DMS 273 (cell line): ENCODE measurements around the gene KIF14.
"Not testable (repeated sequence)": the region's sequence is repeated elsewhere in the genome, so short reads cannot be mapped to it uniquely, and the experiment has no call there.

Experiments used
- DNase-seq: peaks from one replicate; lab custom pipeline; 2025; ENCODE audit not compliant: unreplicated experiment; lab: John Stamatoyannopoulos, UW

The KIF14 gene

DNA sequence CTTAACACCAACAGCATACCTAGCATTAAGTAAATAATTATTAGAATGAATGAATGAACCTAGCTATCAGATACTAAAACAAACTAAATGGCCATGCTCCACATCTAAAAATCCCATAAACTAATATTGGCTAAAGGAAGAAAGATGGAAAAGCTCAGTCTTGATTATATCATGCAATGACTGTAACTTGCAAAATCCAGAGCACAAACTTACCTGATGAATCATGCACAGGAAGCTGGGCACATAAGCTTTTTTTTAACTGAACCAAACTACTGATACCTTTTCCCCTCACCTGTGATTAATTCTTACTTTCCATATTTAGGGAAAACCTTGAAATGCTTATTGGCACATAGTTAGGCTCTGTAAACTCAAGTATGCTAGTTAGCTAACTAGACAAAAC lies 70.2 kb downstream of the KIF14 start:
- DNase-seq, result no peak

DNA sequence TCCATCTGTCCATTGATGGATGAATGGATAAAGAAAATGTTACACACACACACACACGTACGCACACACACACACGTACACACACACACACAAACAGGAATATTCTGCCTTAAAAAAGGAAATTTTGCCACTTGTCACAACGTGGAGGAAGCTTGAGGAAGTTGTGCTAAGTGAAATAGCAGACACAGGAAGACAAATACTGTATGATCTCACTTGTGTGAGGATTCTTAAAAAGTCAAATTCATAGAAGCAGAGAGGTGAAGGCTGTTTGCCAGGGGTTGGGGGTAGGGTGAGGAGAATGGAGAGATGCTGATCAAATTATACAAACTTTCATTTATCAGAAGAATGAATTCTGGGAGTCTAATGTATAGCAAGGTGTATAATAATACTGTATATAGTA lies 73.2 kb downstream of the KIF14 start:
- DNase-seq, result no peak

DNA sequence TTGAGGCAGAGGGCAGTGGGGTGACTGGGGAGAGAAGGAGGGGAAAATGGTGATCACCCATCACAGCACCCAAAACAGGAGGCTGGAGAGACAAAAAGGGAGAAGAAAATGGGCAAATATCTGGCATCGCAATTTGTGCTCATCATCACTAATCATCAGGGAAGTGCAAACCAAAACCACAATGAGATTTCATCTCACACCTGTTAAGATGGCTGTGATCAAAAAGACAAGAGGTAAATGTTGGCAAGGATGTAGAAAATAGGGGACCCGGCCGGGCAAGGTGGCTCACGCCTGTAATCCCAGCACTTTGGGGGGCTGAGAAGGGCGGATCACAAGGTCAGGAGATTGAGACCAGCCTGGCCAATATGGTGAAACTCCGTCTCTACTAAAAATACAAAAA lies 74.0 kb downstream of the KIF14 start:
- no peak for DNase-seq

DNA sequence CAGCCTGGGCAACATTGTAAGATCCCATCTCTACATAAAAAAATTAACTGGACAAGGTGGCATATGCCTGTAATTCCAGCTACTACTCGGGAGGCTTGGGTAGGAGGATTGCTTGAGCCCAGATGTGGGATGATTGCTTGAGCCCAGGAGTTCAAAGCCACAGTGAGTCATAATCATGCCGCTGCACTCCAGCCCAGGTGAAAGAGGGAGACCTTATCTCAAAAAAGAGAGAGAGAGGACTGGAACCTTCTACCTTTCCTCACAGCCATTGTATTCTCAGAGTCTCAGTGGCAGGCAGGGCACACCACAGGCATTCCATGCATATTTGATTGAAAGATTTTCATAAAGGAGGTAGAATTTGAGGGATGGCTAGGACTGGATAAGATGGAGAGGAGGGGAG lies 78.4 kb downstream of the KIF14 start:
- DNase-seq, result no peak

DNA sequence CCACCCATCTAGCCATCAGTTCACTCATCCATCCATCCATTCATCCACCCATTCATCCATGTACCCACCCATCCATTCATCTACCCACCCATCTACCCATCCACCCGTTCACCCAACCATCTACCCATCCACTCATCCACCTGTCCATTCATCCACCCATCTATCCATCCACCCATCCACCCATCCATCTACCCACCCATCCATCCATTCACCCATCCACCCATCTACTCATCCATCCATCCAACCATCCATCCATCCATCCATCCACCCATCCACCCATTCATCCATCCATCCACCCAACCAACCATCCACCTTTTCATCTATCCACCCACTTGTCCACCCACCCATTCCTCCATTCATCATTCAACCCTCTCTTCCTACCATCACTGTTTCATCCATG lies 80.3 kb downstream of the KIF14 start:
- no peak for DNase-seq

DNA sequence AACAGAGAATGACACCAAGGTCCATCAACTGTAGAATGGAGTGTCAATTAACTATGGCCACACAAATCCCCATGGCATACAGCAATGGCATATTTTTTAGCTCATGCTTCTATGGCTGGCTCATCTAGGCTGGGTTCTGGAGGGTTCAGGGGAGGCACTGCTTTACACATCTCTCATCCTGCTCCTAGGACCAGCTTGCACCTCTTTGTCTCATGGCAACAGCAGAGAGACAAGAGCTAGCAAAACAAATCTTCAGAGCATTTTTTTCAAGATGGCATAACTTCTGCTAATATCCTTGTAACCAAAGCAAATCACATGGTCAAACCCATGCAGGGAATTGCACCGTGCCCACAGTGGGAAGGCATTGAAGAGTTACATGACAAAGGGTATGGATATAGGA lies 82.4 kb downstream of the KIF14 start:
- DNase-seq, result no peak

DNA sequence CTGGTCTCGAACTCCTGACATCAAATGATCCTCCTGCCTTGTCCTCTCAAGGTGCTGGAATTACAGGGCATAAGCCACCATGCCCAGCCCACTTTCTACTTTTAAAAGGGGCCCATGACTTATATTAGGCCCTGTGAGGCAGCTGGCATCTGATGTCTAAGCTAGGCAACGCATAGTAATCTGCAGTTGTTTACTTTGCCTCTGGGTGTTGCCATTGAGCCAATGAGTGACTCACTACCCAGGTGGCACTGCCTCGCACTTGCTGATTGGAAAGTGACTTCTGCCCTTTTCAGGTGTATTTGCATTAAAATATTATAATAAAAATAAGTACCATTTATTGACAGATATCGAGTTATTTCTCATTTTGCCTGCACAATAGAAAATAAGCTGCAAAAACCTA lies 84.9 kb downstream of the KIF14 start:
- peak; percentile 76 for DNase-seq

DNA sequence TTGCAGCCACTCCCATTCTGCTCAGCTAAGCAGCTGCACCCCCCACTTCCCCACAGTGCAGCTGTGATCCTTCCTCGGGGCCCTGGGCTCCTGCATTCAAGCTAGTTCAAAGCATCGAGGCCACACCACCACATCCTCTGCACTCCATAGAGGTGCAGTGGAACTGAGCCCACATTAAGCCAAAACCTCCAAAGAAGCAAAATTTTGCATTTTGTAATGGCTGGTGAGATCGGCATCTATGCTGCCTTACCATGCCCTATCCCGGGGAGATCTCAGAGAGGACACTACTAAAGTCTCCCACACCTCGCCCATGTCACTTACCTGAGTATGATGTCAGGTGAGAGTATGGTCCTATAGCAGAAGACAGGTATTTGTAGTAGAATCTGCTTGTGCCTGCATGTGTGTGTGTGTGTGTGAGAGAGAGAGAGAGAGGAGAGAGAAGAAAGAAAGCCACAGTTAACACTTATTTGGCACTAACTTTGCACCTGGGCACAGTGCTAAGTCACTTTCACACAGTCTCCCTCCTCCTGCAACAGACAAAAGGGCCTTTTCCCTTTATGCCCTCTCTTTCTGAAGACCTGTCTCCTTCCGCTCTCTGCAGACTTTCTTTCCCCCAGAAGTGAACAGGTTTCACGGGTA lies 89.8 kb downstream of the KIF14 start:
- no peak for DNase-seq

DNA sequence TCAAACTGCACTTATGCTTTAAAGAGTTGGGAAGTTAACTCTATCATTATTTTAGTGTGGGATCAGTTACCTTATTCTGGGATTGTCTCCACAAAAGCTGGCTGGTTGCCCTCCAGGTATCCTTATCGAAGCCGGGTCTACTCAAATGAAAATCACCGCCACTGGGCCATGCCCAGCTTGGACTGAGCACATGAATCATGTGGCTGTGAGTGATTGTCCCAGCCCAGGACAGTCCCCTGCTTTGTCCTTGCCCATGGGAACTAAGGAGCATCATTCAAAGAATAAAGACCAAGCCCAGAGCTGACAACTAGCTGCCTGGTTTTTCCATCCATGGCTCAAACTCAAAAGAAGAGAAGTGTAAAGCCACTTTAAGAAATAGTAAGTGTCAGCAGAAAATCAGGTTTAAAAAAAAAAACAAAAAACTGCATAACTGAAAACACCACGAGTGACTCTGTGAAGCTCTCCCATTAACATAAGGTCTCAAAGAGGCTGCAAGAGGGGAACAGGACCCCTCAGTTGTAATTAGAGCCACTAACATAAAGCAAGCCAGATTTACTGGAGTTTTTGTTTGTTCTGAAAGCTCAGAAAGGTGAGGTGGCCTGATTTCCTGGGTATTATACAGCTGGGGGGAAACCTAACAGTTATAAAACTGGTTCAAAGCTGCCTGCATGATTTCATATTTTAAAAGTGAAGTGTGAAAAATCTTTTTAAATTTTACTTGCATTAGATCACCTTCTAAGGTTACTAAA lies 91.5 kb downstream of the KIF14 start:
- no peak for DNase-seq

DNA sequence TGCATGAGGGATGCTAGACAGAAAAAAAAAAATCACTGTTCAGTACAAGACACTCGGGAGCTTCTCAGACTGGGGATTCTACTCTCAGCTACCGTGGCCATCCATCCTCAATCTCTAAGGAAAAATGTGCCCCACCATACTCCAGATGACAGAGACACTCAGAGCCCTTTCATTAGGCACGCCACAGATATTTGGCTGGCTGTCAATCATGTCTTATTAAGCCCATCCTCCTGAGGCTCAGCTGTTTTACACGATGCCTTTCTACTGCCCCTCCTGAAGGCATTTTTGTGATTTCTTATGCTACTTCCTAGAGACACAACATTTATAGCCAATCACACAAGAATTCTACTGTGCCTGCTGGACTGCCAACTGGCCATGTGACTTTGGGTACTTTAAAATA lies 92.9 kb downstream of the KIF14 start:
- DNase-seq, result no peak

DNA sequence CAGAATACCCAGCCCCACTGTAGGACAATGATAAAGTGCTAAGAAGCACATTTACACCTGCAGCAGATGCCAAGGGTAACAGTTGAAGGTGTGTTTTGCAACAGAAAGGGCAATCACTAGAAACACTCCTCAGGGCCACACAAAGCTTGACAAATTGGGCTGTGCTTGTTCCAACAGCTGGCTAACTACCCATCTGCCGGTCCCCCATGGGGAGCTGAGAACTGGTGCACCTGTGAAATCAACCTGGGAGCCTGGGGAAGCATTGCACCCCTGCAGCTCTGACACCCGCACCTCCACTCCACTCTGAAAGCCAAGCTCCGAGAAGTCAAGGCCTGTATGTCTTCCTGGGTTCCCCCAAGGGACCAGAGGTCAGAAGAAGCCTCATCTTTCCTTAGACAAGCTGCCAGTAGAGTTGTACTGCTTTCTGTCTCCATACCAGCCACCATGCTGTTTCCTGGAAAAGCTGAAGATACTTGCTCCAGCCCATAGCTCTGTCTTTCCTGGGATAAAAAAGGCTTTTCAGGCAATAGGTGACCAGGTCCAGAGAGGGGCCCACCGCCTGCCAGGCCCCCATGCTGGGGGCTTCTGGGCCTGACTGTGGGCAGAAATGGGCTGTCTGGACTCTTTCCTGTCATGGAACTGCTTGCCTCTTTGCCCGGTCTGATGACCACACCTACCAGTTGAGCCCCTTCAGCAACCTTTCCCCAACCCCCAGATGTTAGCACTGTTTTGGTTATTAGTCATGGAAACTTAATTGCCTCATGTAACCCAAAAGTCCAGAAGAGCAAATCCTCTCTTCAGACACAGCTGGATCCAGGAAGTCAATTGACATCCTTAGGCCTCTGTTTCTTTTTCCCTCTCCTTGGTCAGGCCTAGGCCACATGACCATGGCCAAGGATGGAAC lies 93.6 kb downstream of the KIF14 start:
- no peak for DNase-seq

DNA sequence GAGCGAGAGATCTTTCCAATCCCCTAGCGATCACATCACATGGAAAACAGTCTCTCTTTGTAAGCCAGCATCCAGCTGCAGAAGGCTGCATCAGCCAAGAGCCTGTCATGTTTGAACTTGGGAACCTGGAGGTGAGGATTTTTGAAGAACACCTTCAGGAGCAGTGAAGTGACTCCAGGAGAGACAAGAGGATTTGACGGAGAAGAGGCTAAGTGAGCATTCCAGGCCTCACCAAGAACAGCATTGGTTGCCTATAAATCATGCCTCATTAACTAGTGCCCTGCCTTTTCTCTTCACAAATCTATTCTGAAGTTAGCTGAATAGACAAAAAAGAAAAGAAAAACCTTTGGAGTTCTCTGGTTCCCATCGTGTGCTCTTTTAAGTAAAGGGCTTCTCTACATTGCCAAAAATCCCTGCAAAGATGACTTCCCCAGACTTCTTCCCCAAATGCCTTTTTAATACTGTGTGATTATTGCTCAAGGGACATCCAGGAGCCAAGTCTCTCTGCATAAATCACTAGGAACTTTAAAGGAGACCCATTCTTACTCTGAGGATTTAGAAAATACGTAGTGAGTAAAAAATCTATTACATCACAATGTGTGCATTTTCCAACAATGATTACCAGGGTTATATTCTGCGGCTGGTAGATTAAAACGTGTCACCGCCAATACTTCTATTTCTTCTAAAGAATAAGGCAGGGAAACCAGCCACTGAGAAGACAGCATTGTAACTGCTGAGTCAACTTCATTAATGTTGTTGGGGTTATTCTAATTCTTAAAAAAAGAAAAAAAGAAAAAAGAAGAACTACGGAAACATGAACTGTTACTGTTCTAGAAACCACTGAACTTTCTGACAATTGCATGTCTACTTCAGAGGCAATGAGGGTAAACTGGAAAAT lies 95.2 kb downstream of the KIF14 start:
- no peak for DNase-seq

DNA sequence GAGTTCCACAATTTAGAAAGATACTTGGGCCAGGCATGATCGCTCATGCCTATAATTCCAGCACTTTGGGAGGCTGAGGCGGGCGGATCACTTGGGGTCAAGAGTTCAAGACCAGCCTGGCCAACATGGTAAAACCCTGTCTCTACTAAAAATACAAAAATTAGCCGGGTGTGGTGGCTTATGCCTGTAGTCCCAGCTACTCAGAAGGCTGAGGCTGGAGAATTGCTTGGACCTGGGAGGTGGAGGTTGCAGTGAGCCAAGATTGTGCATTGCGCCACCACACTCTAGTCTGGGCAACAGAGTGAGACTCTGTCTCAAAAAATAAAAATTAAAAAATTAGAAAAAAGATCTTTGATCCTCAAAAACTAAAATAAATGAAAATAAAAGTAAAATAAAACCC lies 96.0 kb downstream of the KIF14 start:
- DNase-seq, result not testable (repeated sequence)

DNA sequence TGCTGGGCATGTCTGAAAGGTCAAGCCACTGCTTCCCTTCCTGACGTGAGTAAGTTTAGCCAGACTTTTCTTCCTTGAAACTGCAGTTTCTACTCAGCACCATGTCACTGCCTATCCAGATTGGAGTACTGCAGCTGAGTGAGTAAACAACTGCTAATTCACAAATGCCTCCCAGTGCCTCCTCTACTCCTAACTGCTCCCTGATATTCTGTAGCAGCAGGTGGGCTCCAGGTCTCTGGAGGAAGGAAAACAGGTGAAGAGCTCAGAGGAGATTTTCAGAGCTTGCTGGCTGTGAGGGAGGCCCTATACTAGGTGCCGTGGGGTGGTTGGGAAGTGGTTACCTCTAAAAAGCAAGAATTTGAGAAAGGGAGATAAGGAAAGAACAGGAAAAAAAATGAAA lies 96.5 kb downstream of the KIF14 start:
- DNase-seq, result no peak

DNA sequence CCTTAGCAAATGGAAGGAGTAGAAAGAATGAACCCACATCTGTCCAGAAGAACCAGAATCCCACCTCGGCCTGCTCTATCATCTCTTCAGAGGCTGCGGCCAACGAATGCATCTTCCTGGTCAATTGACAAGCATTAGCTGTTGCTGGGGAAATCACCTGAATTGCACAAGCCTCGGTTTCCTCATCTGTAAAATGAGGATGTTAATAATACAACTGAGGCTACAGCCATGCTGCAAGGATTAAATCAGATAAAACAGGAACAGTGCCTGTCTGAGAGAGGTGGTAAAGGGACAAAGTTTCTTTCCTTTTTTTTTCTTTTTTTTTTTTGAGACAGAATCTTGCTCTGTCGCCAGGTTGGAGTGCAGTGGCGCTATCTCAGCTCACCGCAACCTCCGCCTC lies 99.8 kb downstream of the KIF14 start:
- DNase-seq, result no peak

DNA sequence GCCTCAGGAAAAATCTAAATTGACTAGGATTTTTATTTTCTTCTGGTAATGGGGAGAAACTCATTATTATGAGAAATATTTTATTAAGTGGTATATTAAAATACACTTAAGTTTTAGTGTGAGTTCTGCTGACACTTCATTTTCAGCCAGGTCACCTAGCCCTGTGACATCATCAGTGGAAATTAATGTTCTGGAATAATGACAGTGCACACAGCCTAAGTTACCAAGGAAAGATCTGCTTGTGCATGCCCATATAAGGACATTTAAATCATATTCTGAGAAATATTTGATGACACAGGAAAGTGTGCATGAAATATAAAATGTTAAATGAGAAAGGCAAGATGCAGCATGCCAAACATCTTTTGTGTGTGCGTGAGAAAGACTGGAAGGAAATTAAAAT lies 102.0 kb downstream of the KIF14 start:
- peak; percentile 13 for DNase-seq

DNA sequence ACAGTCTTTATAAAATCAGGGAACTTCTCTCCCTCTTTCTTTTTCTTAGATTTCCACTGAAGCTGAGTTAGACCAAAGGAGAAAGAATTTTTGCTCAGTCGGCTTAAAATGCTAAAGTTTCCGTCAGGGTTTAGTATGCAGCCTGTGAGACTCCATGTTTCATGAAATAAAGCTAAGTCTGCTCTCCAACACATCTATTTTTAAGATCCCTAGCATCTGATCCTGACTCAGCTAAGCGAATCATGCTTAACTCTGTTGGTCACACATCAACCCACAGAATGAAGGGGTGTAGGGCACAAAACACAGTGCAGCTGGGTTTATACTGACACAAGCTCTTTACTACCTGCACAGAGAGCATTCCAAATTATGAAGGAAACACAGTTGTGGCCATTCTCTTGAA lies 108.4 kb downstream of the KIF14 start:
- DNase-seq, result no peak

DNA sequence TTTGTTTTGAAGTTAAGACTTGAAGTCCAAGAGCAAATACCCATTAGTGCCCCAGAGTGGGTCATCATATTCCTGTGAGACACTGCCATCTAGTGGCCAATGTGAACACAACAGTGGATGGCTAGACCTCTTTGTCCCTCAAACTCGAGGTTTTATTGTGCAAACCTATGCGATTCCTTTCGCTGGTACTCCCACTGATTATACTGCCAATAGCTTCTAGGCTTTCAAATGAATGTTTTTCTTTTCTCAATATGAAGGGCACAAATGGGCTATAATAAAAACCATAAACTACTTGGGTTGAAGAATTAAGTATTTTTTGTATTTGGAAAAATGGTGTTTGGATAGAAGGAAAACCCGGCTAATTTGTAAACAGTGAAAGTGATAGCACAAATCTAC lies 110.3 kb downstream of the KIF14 start:
- DNase-seq, result peak; percentile 92

DNA sequence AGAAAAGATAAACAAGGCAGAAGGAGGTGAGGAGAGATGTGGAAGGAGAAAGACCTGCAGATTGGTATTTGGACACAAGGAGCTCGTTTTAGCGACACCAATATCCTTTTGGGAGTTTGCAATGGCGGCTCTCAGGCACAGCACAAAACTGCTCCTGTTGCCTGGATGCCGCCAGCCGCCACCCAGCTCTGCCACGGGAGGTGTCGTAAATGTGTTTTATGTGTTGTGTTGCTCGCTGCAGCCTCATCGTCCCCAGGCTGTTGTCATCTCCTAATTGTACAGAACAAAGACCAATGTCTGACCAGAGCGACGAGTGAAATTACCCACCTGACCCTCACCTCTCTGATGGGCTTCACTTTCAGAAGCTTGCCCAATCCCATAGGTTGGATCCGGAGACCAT lies 114.1 kb downstream of the KIF14 start:
- no peak for DNase-seq

DNA sequence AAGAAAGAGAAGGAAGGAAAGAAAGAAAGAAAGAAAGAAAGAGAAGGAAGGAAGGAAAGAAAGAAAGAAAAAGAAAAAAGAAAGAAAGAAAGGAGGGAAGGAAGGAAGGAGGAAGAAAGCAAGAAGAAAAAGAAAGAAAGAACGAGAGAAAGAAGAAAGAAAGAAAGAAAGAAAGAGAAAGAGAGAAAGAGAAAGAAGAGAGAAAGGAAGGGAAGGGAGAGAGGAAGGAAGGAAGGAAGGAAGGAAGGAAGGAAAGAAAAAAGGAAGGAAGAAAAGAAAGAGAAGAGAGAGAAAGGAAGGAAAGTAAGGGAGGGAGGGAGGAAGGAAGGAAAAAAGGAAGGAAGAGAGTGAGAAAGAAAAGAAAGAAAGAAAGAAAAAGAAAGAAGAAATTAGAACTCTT lies 115.3 kb downstream of the KIF14 start:
- no peak for DNase-seq
